Raji (cell line): ENCODE data around the gene ILF3.

Source experiments
- POLR2A ChIP-seq: IDR thresholded peaks from 2 replicates; pipeline ENCODE4 v1.6.1; 2011; ENCODE audit warnings: low read depth, low read length, control low read depth; ENCODE audit not compliant: insufficient read depth

The ILF3 gene

DNA sequence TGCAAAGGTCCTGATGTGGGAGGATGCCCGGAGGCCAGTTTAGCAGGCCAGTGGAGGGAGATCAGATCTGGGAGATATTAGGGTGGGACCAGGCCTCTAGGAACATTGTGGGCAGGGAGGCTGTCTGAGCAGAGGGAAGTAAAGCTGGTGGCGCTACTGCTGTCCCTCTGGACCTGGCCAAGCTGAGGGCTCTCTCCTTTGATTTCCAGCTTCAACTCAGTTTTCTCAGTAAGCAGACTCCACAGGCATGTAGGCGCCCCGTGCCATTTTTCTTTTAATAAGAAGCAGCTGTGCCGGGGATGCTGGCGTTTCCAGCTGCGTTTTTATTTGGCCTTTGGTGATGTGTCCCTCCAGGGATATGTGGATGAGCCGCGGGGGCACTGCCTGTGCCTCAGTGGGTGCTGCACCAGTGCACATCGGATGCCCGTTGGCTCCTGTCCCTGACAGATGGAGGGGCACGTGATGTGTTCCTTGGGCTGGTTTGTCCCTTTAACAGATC is 70.5 kb downstream of the ILF3 start:
- TF ChIP-seq POLR2A: no peak

DNA sequence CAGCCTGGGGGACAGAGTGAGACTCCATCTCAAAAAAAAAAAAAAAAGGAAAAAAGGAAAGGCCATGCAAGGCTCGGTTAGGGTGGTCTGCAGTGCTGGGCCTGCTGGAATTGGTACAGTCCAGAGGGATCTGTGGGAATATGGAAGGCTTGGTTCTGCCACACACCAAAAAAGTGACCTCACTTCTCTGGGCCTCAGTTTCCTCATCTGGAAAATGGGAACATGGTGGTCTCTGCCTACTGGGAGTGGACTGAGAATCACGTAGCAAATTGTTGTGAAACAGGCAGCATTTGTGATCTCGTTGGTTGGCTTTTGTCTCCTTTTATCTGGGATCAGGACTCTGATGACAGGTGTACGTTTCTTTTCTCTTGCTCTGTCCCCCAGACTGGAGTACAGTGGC is 71.3 kb downstream of the ILF3 start:
- TF ChIP-seq POLR2A: no peak

DNA sequence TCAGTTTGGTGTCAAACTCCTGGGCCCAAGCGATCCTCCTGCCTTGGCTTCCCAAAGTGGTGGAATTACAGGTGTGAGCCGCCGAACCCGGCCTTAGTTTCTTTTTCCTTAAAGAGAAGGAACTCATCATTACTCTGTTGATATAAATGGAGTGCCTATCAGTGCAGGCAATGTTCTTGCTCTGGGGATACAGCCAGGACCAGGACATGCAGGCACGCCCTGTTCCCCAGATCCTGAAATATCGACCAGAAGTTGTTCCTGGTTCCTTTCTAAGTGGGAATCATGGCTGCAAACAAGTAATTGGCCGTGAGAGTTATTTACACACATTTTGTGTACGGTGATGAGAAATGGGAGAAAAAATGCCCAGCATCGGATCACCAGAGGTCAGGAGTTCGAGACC is 72.1 kb downstream of the ILF3 start:
- no peak for TF ChIP-seq POLR2A

DNA sequence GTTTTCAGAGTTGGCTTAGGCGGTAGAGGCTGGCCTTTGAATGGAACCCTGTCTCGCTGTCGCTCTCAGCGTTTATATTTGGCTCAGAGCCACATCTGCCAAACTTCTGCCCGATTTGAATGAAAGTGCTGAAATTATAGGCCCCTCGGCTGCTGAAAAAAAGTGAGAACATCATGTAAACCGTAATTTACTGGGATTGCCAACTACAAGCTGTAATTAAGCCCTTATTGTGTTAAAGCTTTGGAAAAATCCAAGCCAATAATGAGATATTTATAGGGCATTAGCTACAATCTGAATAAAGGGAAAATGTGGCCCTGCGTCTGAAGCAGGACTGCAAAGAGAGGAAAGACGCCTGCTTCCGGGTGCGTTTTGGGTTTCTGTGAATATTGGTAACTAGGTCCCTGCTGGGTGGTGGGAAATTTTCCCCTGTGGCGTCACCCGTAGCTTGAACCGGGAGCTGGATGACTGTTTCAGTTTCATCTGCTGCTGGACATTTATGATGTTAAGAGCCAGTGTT is 73.6 kb downstream of the ILF3 start:
- TF ChIP-seq POLR2A: no peak

DNA sequence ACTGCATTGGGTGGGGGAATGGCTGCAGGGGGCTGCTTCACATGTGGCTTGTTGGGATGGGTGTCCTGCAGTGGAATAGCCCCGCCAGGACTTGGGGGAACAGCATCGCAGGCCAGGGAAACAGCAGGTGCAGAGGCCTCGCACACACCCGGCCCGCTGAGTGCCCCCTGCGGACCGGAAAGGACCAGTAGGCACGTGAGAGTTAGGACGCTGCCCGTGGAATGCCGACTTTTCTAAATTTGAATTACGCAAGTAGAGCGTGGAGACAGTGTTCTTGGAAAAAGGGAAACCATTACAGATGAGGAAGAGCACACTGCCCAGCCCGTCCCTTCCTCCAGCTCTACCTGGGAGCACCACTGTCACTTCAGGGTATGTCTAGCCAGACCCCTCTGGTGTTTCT is 75.3 kb downstream of the ILF3 start:
- TF ChIP-seq POLR2A: no peak

DNA sequence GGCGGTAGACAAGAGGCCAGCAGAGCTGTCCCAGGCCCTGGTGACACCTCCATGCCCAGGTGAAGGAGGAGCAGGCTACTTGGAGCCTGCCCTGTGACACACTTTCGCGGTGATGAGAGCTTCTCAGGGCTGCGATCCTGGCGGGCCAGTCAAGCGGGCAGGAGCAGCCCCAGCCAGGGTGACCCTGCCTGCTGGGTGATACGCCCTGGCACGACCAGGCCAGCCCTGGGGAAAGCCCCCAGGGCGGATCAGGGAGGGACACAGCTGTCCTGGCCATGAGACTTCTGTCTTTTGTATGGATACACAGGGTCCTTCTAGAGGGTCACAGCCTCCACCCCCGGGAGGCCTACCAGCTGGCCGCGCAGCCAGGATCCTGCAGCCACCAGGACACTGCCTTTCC is 76.8 kb downstream of the ILF3 start:
- TF ChIP-seq POLR2A: no peak

DNA sequence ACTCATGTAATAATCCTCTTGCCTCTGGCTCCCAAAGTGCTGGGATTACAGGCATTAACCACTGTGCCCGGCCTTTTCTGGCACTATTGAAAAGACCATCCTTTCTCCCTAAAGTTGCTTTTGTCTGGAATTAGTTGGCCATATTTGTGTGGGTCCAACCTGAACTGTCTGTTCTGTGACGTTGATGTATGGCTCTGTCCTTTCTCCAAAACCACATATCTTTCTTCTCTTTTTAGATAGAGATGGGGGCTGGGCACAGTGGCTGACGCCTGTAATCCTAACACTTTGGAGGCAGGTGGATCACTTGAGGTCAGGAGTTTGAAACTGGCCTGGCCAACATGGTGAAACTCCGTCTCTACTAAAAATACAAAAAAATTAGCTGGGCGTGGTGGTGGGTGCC is 81.6 kb downstream of the ILF3 start:
- TF ChIP-seq POLR2A: no peak

DNA sequence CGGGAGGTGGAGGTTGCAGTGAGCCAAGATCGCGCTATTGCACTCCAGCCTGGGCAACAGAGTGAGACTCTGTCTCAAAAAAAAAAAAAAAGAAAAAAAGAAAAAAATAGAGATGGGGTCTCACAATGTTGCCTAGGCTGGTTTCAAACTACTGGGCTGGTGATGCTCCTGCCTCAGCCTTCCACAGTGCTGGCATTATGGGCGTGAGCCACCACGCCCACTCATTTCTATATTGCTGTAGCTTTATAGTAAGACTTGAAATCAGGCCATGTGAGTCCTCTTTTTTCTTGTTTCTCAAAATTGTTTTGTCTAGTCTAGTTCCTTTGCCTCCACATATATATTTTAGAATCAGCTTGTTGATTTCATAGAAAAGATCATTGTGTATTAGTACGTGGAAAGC is 82.0 kb downstream of the ILF3 start:
- no peak for TF ChIP-seq POLR2A

DNA sequence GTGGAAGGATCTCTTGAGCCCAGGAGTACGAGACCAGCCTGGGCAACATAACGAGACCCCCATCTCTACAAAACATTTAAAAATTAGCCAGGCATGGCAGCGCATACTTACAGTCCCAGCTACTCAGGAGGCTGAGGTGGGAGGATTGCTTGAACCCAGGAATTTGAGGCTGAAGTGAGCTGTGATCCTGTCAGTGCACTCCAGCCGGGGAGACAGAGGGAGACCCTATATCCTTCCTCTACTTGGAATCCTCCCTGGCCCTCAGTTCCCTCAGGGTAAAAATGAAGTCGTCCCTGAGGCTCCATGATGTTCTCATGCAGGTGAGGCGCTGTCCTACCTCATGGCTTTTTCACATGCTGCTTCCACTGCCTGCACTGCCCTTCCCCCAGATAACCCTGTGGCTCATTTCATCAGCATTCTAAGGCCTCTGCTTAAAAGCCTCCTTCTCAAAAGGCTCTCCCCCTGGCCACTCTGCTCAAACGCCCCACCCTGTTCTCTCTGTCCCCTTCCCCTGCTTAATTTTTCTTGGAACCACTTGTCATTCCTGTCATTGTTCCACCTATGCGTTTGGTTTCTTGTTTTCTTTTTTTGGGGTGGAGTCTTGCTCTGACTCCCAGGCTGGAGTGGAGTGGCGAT is 82.9 kb downstream of the ILF3 start:
- TF ChIP-seq POLR2A: no peak

DNA sequence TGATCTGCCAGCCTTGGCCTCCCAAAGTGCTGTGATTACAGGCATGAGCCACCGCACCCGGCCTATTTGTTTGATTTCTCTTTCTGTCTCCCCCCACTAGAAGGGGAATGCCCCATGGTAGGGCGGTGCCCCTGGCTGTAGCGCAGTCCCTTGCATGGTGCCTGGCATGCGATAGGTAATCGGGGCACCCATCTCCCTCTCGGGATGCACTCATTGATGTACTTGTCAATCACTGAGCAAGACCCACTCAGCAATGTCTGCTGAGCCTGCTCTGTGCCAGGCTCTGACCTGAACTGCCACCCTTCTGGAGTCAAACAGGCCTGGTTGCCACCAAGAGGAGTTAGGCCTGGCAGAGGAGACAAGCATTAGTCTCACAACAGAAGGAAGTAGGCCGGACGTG is 83.6 kb downstream of the ILF3 start:
- no peak for TF ChIP-seq POLR2A

DNA sequence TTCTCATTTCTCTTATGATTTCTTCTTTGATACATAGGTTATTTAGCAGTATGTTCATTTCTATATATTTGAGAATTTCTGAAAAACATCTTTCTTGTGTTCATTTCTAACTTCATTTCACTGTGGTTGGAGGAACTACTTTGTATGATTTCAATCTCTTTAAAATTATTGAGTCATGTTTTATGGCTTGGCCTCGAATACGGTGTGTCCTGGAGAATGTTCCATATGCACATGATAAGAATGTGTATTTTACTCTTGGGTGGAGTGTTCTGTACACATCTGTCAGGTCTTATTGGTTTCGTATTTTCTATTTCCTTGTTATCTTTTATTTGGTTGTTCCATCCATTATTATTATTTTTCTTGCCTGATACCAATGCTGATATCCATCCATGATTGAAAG is 86.7 kb downstream of the ILF3 start:
- TF ChIP-seq POLR2A: no peak
